ENCODE data around the gene BOLA1.
"Not testable (repeated sequence)": the region's sequence is repeated elsewhere in the genome, so short reads cannot be mapped to it uniquely, and the experiment has no call there.

Gene BOLA1

GRCh38 chr1:149899460-149900284, at the start of gene BOLA1:
Gene BOLA1 (plus strand): TSS chr1:149899568. CDS start chr1:149900060, 492 bp downstream.
- peak; percentile 71 for DNase-seq (ENCODE audit: low read depth, low spot score)

- no peak for DNase-seq (ENCODE audit: low read depth, low spot score)
Observed at GRCh38 chr1:149849947-149850360, 49.4 kb upstream of the BOLA1 start.

GRCh38 chr1:149850732-149851345, 48.5 kb upstream of the BOLA1 start:
- not testable (repeated sequence) for DNase-seq (ENCODE audit: low read depth, low spot score)

GRCh38 chr1:149851585-149852213, 47.7 kb upstream of the BOLA1 start:
- not testable (repeated sequence) for DNase-seq (ENCODE audit: low read depth, low spot score)

GRCh38 chr1:149852263-149852662, 47.1 kb upstream of the BOLA1 start:
- not testable (repeated sequence) for DNase-seq (ENCODE audit: low read depth, low spot score)

- DNase-seq (ENCODE audit: low read depth, low spot score) = not testable (repeated sequence)
Observed at GRCh38 chr1:149860271-149860670, 39.1 kb upstream of the BOLA1 start.

- DNase-seq (ENCODE audit: low read depth, low spot score) = not testable (repeated sequence)
Observed at GRCh38 chr1:149860684-149861496, 38.5 kb upstream of the BOLA1 start.

GRCh38 chr1:149861497-149862054, 37.8 kb upstream of the BOLA1 start:
- DNase-seq (ENCODE audit: low read depth, low spot score) = not testable (repeated sequence)

GRCh38 chr1:149866887-149867286, 32.5 kb upstream of the BOLA1 start:
- not testable (repeated sequence) for DNase-seq (ENCODE audit: low read depth, low spot score)

GRCh38 chr1:149873060-149873459, 26.3 kb upstream of the BOLA1 start:
- not testable (repeated sequence) for DNase-seq (ENCODE audit: low read depth, low spot score)

GRCh38 chr1:149877211-149877946, 22.0 kb upstream of the BOLA1 start:
- DNase-seq (ENCODE audit: low read depth, low spot score) = no peak

- DNase-seq (ENCODE audit: low read depth, low spot score) = no peak
Observed at GRCh38 chr1:149879556-149879955, 19.8 kb upstream of the BOLA1 start.

GRCh38 chr1:149881876-149882275, 17.5 kb upstream of the BOLA1 start:
- DNase-seq (ENCODE audit: low read depth, low spot score) = no peak

- no peak for DNase-seq (ENCODE audit: low read depth, low spot score)
Observed at GRCh38 chr1:149883598-149884247, 15.6 kb upstream of the BOLA1 start.

GRCh38 chr1:149884433-149885338, 14.7 kb upstream of the BOLA1 start:
- no peak for DNase-seq (ENCODE audit: low read depth, low spot score)

GRCh38 chr1:149885339-149886120, 13.8 kb upstream of the BOLA1 start:
- peak; percentile 13 for DNase-seq (ENCODE audit: low read depth, low spot score)

GRCh38 chr1:149886121-149886395, 13.3 kb upstream of the BOLA1 start:
- DNase-seq (ENCODE audit: low read depth, low spot score) = not testable (repeated sequence)

Data from activated CD4-positive, CD25-positive, alpha-beta regulatory T cell treated with anti-CD3 and anti-CD28 coated beads, Interleukin-2, amount 50 U/mL, for 16 hours (primary cell).